GM21723 (cell line): Measurements from ENCODE around the gene ATCAY.
"Not testable (repeated sequence)": the region's sequence is repeated elsewhere in the genome, so short reads cannot be mapped to it uniquely, and the experiment has no call there.

ENCODE experiments used
- ATAC-seq: cut with Tn5 transposase; IDR thresholded peaks from one replicate; pipeline ENCODE4 v1.9.1; 2021; ENCODE audit warnings: mild to moderate bottlenecking, moderate library complexity; ENCODE audit not compliant: unreplicated experiment

The ATCAY gene

GRCh38 chr19:3945838-3946237 is 65.4 kb downstream of the ATCAY start:
- no peak for ATAC-seq

DNA sequence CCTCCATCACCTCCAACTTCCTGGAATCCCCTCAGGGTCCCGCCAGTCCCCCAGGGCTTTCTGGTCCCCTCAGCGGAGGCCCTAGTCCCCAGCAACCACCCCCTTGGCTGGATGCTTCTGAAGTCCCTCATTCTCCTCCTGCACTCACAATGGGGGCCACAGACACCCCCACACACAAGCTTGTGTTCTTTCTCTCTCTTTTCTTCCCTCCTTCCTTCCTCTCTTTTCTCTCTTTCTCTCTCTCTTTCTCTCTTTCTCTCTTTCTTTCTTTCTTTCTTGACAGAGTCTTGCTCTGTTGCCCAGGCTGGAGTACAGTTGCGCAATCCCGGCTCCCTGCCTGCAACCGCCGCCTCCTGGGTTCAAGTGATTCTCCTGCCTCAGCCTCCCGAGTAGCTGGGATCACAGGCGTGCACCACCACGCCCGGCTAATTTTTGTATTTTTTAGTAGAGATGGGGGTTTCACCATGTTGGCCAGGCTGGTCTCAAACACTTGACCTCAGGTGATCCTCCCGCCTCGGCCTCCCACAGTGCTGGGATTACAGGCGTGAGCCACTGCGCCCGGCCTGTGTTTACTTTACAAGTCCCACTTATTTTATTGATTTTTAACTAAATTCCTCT is 66.9 kb downstream of the ATCAY start:
- not testable (repeated sequence) for ATAC-seq

- ATAC-seq = no peak
Measured at GRCh38 chr19:3949294-3949693, 68.8 kb downstream of the ATCAY start.

DNA sequence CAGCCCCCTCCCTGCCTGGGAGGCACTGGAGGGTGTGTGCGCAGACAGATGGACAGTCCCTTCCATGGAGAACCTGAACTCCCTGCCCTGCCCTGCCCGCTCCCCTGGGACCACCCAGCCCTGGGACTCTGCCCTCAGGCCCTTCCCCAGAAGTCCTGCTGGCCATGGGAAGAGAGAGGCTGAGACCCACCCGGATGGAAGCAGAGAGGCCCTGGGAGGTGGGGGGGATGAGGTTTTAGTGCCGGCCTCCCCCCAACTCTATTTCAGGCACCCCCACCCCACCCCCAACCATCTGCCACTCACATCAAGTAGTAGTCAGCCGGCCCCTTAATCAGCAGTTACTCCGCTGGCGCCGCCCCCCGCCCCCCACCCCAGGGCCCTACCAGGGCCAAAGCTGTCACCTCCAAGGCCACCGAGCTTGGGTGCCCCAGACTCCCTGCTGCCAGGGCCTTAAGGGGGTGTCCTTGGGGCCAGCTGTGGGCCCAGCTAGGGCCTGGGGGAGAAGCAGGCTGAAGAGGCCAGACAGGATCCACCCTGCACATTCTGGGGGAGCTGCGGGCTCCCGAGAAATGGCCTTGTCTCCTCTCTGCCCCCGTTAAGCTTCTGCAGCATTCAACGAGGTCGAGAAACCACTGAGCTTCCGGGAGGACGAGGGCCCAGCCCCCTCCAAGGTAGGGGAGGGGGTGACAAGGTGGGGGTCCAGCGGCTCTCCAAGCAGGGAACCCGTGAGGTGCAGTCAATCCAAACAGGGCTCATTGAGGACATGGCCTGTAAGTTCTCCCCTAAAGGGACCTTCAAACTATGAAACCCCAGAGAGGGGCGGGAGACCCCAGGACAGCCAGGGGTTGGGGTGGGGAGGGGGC is 69.7 kb downstream of the ATCAY start:
- ATAC-seq = no peak

DNA sequence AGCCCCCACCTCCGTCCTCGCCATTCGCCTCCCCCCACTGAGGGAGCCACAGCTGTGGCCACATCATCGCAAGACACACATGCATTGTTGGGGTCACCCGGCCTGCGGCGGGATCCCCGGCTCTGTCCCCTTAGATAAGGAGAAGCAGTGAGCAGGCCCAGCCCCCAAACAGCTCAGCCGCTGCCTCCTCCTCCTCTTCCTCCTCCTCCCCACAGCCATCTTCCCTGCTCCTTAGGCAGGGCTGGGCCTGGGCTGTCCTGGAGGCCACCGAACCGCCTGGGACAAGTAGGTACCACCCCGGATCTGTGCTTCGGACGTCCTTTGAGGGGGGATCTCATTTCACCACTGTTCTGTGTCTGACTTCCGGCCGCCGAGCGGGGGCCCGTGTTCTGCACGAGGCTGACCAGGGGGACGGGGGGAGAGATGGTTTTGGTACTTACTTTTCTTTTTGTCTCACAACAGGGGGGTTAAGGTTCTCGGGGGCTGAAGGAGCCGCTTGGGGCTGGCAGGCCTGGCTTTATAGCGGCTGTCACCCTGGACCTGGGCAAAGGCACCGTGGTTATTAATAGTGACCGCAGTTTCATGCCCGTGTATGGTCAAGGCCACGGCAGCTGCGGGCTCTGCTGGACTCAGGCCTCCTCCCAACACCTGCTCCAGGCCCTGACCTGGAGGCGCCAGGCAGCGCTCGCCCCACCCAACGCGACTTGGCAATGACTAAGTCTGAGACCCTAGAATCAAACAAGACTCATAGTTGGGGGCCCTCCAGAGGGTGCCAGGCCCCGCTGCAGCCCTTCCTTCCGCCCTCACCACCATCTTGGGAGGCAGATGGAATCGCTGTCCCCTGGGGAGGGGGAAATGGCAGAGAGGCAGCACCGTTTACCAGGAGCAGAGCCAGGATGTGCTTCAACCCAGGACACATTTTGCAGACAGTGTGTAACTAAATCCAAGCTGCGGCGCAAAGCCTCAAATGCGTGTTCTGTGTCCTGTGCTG is 70.7 kb downstream of the ATCAY start:
- no peak for ATAC-seq

GRCh38 chr19:3952755-3953276 is 72.3 kb downstream of the ATCAY start:
- not testable (repeated sequence) for ATAC-seq

DNA sequence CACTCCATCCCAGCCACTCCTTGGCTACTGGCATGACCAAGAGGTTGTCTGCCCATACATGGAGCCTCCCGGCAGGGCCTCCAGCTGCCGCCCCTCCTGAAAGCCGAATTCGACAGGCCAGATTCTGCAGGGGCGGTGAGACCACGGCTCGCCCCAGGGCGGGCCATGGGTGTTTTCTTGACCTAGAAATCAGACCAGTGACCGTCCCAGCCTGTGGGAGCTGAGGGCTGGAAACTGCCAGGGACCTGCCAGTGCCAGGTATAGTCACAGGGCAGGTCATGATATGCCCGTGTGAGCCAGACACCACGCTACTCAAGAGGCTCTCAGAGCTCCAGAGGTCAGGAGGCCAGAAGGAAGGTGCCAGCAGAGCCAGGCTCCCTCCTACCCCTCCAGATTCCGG is 73.6 kb downstream of the ATCAY start:
- ATAC-seq = no peak

- ATAC-seq = not testable (repeated sequence)
Measured at GRCh38 chr19:3955276-3955675, 74.8 kb downstream of the ATCAY start.

DNA sequence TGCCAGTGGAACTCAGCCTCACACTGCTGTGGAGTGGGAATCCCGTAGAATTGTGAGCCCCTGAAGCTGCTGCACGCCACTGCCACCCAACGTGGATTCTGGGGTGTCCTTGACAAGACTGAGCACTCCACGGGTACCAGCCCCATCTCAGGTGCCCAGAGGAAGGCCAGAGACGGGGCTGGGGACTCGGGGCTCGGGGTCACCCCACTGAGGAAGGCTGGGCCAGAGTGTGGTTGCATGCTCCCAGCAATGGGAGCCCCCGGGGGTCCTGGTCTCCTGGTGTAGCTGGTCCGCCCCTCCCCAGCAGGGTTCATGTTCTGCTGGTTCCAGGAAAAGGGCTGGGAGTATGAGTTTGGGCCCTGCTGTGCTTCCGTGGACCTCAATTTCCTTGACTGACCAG is 75.2 kb downstream of the ATCAY start:
- no peak for ATAC-seq

GRCh38 chr19:3958836-3959765 is 78.6 kb downstream of the ATCAY start:
- ATAC-seq = no peak

GRCh38 chr19:3959766-3960131 is 79.3 kb downstream of the ATCAY start:
- ATAC-seq = no peak

DNA sequence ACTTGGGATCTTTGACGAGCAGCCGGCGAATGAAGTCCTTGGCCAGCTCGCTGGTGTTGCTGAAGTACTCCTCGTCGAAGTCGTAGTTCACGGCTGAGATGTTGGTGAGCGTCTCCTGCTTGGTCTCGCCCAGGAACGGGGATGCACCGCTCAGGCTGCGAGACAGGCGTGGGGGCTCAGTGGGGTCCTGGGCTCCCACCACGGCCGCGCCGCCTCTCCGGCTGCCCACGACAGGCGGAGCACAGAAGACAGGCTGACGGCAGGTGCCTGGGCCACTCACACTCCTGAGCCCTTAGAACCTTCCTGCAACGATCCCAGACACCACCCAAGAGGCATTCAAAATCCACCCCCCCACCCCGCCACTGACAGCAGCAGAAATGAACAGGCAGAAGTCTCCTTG is 80.5 kb downstream of the ATCAY start:
- ATAC-seq = no peak

GRCh38 chr19:3963458-3964255 is 83.2 kb downstream of the ATCAY start:
- no peak for ATAC-seq

- no peak for ATAC-seq
Measured at GRCh38 chr19:3964256-3965194, 84.0 kb downstream of the ATCAY start.

DNA sequence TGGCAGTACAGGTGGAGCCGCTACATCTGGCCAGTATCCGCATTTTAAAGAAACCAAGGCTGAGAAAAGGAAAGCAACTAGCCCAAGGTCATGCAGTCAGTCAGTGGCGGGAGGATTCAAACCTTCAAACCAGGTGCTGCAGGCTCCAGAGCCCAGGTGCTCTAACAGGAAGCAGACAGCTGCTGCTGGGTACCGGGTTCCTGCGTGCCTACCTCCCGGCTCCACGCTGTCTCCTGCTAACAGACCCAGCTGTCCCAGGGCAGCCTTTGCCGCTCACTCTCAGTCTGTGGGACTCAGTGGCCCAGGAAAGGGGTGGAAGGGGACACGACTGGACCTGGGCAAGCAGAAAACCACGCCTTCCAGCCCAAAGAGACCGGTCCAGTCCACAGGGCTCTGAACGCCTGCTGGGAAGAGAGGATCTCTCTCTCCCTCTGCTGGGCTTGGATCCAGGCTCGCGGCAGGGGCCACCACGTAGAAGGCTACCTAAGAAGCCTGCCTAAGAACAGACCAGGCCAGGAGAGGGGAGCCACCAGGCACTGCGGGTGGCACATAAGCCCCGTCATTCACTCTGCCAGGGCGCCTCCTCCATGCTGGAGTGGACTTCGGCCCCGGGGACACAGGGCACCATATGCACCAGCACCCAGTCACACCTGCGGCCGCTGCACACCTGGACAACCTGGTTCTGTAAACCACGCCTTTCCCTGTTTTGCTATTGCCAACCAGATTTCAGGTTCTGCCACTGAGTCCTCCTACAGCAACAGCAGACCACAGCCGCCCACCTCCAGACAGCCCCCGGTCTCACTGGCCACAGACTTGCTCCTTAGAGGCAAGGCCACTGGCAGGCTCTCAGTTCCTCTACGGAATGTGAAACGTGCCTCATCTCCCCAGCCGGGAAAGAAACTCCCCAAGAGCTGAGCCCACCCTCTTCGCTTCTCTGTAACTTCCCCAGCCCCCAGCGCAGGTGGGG is 85.8 kb downstream of the ATCAY start:
- ATAC-seq = no peak

- ATAC-seq = not testable (repeated sequence)
Measured at GRCh38 chr19:3967983-3968382, 87.5 kb downstream of the ATCAY start.
